ENCODE measurements around the gene VIPR2.
A peak's percentile ranks its signal among the peaks of the same experiment; 100 is the strongest.
"Not testable (repeated sequence)": the region's sequence is repeated elsewhere in the genome, so short reads cannot be mapped to it uniquely, and the experiment has no call there.

VIPR2 gene

GRCh38 chr7:159137906-159138305, 6.8 kb downstream of the VIPR2 start:
- DNase-seq: no peak

- no peak for DNase-seq
Measured at GRCh38 chr7:159136846-159137245, 7.8 kb downstream of the VIPR2 start.

- DNase-seq: no peak
Measured at GRCh38 chr7:159136442-159136841, 8.2 kb downstream of the VIPR2 start.

- DNase-seq: no peak
Measured at GRCh38 chr7:159136013-159136412, 8.7 kb downstream of the VIPR2 start.

- DNase-seq: not testable (repeated sequence)
Measured at GRCh38 chr7:159132670-159133443, 11.8 kb downstream of the VIPR2 start.

GRCh38 chr7:159130820-159131219, 13.8 kb downstream of the VIPR2 start:
- DNase-seq: no peak

GRCh38 chr7:159130199-159130775, 14.4 kb downstream of the VIPR2 start:
- DNase-seq: no peak

GRCh38 chr7:159128767-159129166, 15.9 kb downstream of the VIPR2 start:
- no peak for DNase-seq

GRCh38 chr7:159127691-159128642, 16.7 kb downstream of the VIPR2 start:
- DNase-seq: no peak

GRCh38 chr7:159126311-159127260, 18.1 kb downstream of the VIPR2 start:
- peak; percentile 84 for DNase-seq

GRCh38 chr7:159125955-159126270, 18.8 kb downstream of the VIPR2 start:
- peak; percentile 63 for DNase-seq

GRCh38 chr7:159125104-159125954, 19.3 kb downstream of the VIPR2 start:
- DNase-seq: no peak

- not testable (repeated sequence) for DNase-seq
Measured at GRCh38 chr7:159123793-159124192, 20.9 kb downstream of the VIPR2 start.

- not testable (repeated sequence) for DNase-seq
Measured at GRCh38 chr7:159123294-159123693, 21.4 kb downstream of the VIPR2 start.

- DNase-seq: no peak
Measured at GRCh38 chr7:159122276-159122675, 22.4 kb downstream of the VIPR2 start.

GRCh38 chr7:159121476-159121875, 23.2 kb downstream of the VIPR2 start:
- DNase-seq: no peak

GRCh38 chr7:159121068-159121467, 23.6 kb downstream of the VIPR2 start:
- no peak for DNase-seq

GRCh38 chr7:159120540-159120919, 24.1 kb downstream of the VIPR2 start:
- DNase-seq: no peak

GRCh38 chr7:159119851-159120539, 24.7 kb downstream of the VIPR2 start:
- no peak for DNase-seq

- DNase-seq: no peak
Measured at GRCh38 chr7:159119026-159119741, 25.5 kb downstream of the VIPR2 start.
